HG03139 (cell line): Measurements from ENCODE around the gene ZNF285.
"Not testable (repeated sequence)": the region's sequence is repeated elsewhere in the genome, so short reads cannot be mapped to it uniquely, and the experiment has no call there.

ENCODE experiments used
- ATAC-seq: cut with Tn5 transposase; IDR thresholded peaks from one replicate; pipeline ENCODE4 v1.9.1; 2021; ENCODE audit not compliant: unreplicated experiment

The ZNF285 gene

GRCh38 chr19:44401139-44402115 is at the start of gene ZNF285:
TSS of gene ZNF285 (minus strand) at chr19:44401608. CDS start at chr19:44397213, 4,395 bp downstream.
- peak; percentile 76 for ATAC-seq

DNA sequence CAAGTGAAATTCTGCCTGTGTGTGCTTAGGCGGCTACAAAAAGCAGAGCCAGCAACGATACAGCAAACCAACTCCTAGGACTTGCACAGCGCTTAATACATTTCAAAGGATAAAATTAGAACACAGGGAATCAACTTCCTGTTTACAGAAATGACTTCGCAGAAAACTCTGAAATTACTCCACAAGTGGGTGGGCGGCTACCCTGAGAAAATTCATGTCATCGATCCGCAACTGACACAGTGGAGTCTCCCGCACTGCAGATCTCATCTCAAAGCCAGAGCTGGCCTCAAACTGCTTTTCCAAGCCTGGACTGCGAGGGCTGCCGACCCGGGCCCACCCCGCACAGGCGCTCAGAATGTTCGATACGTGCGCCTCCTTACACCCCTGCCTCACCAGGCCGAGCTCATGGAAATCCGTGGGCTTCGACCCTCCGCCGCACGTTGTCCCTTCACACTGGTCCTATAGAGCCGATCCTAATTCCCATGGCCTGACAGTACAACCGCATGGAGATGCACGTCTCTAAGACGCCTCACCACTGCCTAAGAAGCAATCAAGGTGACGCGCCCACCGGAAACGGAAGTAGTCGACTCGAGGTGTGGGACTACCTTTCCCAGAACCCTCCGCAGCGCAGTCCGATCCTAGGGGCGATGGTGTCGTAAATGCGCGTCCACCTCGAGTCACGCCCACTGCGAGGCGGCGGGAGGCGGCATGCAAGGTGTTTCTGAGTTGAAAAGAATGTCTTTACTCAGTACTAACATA is 46.7 kb upstream of the ZNF285 start, which contains the start of gene ZNF229:
ZNF229 (minus strand) TSS at position 557 of the 759 bp plus-strand sequence. CDS start 5,625 bp downstream, outside the sequence.
- ATAC-seq: no peak

DNA sequence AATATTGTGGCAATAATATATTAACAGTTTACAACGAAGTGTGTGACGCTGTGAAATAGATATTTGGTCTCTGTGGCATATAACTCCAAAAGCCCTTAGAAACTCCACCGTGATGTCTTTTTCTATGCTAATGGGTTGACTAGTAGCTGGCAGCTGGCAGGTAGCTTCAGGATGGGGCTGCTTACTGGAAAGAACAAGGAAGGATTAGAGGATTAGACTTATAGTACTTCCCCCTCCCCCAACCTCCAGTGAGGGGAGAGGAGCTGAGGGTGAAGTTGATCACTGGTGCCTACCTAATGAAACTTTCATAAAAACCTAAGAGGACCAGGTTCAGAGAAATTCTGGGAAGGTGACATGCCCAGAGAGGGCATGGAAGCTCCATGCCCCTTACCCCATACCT is 37.0 kb upstream of the ZNF285 start:
- no peak for ATAC-seq

GRCh38 chr19:44435441-44435840 is 34.0 kb upstream of the ZNF285 start:
- ATAC-seq: no peak

DNA sequence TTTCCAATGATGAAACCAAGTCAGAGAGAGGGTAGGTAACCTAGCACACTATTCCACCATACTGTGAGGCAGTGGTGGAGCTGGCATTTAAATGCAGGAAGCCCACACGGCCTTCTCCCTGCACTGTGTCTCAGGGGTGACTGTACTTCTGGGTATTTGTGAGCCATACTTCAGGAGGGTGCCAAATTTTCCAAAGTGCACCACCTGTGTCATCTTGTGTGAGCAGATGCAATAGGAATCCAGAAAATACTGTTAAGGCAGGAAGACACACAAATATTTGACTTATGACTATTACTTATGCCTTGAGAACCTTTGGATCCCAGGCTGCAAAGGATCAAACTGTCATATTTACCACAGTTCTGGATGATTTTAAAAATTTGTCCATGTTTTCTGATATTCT is 29.5 kb upstream of the ZNF285 start:
- ATAC-seq: no peak

- ATAC-seq: not testable (repeated sequence)
Measured at GRCh38 chr19:44415553-44415952, 14.1 kb upstream of the ZNF285 start.

DNA sequence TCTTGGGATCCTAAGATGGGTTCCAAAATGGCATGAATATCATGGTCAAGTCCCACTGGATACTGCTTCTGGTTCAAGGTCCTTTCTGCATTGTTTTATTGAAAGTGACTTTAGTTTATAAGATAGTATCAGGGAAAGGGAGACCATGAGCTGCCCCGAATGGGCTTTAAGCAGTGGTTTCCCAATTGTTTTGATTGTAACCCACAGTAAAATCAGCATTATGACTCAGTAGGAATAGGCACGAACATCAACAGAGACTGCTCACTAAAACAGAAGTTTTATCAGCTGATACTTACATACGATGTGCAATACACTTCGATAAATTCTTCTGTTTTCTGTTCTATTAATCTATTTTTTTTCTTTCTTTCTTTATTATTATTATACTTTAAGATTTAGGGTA is 12.1 kb downstream of the ZNF285 start:
- not testable (repeated sequence) for ATAC-seq

DNA sequence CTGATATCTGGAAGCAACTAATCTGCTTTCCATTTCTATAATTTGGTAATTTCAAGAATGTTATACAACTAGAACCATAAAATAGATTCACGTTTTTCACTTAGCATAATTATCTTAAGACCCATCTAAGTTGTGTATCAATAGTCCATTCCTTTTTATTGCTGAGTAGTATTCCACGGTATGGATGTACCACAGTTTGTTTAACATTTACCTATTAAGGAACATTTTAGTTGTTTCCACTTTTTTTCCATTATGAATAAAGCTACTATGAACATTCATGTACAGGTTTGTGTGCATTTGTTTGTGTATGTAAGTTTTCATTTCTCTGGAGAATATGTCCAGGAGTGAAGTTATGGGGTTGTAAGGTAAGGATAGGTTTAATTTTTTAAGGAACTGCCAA is 26.6 kb downstream of the ZNF285 start:
- ATAC-seq: no peak

DNA sequence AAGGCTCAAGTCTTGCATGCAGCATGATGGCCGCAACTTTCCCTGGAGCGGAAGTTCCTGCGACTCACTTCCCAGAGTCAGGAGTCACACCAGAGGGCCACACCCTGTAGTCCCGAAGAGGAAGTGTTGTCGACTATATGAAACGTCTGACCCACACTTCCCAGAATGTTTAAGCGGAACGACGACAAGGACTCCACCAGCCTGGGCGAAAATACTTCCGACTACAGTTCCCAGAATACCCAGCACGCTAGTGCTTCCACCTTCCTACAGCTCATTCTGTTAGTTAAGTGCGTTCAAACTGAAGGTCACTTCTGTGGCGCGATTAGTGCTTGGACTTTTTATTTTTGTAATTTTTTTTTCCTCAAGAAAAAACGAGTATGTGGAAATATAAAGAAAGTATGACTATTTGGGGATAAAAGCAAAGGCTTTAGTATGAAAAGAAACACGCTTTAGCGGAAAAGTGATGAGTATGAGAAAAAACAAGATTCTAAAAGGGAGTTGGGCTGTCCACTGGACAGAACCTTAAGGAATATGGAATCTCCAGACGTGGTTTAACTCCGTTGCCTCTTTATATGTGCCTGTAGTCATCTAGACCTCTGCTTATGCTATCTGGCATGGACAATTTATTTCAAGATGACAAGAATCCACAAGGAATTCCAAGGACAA is 29.5 kb downstream of the ZNF285 start:
- ATAC-seq: no peak

DNA sequence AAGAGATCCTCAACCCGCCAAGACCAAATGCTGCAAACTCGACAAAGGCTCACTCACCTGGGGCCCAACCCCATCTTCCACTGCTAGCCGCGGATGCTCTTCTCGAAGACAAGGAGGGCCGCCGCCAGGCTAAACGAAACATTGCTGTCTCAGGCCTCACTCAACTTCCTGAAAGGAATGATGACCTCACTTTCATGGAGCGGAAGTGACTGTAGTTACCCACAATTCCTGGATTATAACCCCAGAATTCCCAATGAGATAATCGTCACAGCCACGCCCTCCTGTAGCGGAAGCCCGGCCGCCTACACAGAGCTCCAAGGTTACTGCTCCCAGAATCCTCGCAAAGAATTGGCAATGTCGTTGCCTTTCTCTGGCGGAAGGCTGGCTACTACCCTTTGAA is 34.4 kb downstream of the ZNF285 start:
- ATAC-seq: no peak

GRCh38 chr19:44356383-44357111 is 44.9 kb downstream of the ZNF285 start, which contains the start of gene ZNF112:
TSS of gene ZNF112 (minus strand) at chr19:44356680. CDS start at chr19:44340539, 16,141 bp downstream.
- ATAC-seq: no peak

- ATAC-seq: no peak
Measured at GRCh38 chr19:44346556-44346955, 54.9 kb downstream of the ZNF285 start.

GRCh38 chr19:44345959-44346358 is 55.4 kb downstream of the ZNF285 start:
- ATAC-seq: no peak

GRCh38 chr19:44344255-44344654 is 57.2 kb downstream of the ZNF285 start:
- ATAC-seq: no peak

DNA sequence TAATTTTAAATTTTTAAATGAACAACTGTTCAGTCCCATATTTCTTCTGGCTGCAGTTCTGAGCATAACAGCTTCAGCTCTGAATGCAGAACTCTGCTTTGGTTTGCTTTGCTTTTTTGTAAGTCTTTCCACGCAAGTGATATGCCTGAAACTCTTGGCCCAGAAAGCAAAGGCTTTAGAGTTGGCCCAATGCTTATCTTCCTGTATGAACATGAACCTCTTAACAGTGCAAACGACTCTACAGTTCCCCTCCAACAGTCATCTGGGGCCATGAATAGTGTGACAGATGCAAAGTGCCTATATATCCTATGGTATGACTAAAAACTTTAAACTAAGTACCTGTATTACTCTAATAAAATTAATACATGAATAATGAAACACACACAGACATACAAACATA is 59.6 kb downstream of the ZNF285 start:
- no peak for ATAC-seq

- ATAC-seq: not testable (repeated sequence)
Measured at GRCh38 chr19:44334639-44335038, 66.8 kb downstream of the ZNF285 start.
